GM21515 (cell line): ENCODE data around the gene SLC25A21.

Experiments
- ATAC-seq: cut with Tn5 transposase; IDR thresholded peaks from one replicate; pipeline ENCODE4 v1.9.1; 2021; ENCODE audit not compliant: unreplicated experiment

SLC25A21 gene

DNA sequence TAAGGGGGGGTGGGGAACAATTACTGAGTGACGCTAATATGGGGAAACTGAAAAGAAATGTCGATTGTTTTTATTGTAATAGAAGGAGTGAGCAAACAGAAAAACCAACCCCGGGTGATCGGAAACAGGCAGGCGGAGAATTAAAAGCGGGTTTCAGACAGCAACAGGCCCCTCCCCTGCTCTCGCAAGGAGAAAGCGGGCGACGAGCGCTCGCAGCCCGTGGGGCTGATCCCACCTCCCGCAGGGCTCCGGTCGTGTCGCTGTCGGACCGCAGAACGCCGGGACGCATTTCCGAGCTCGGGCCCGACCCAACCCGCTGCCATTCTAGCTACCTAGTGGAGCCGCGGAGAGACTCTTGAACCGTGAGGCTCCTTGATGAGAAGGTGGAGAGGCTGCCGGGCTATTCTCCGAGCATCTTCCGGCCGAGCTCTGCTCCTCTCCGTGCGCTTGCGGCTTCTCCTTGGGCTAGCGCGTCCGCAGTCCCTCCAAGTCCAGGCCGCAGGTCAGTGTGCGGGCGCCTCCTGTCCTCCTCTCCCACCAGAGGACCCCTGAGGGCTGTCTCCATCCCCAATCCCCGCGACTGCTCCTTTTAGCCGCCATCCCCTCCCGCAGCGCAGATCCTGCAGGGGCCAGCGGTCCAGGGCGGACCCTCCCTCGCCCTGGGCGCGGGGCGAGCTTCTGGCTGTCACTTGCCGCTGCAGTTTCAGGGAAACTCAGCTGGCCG, 514.8 kb downstream of the SLC25A21 start:
- ATAC-seq = no peak

DNA sequence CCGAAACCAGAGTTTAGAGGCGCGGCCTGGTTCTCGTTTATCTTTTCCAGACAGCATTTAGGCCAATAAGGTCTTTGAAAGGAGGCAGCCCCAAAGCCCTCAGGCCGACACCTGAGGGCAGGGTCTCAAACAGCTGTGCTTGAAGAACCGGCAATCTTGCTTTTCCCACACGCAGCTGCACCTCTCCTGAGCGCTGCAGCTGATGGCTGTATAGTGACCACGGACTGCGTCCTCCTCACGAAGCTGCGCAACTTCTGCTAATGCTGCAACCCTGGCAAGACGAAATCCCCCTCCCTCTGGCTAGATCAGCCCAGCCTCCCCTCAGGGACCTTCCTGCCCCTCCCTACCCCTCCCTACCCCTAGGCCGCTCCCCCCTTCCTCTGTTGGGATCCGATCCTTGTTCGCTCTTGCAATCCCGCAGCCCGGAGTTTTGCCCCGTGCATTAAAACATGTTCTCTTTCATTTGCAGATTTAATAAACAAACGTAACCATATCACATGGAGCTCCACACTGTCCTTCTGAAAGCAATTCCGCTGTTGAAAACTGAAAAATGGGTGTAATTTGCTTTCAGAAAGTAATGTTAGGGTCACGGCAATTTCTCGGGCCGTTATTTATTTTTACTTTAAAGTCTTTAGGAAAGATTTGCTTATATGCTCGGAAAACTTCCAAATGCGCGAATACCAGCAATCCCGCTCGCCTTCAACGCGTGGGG, 515.6 kb downstream of the SLC25A21 start:
- no peak for ATAC-seq

DNA sequence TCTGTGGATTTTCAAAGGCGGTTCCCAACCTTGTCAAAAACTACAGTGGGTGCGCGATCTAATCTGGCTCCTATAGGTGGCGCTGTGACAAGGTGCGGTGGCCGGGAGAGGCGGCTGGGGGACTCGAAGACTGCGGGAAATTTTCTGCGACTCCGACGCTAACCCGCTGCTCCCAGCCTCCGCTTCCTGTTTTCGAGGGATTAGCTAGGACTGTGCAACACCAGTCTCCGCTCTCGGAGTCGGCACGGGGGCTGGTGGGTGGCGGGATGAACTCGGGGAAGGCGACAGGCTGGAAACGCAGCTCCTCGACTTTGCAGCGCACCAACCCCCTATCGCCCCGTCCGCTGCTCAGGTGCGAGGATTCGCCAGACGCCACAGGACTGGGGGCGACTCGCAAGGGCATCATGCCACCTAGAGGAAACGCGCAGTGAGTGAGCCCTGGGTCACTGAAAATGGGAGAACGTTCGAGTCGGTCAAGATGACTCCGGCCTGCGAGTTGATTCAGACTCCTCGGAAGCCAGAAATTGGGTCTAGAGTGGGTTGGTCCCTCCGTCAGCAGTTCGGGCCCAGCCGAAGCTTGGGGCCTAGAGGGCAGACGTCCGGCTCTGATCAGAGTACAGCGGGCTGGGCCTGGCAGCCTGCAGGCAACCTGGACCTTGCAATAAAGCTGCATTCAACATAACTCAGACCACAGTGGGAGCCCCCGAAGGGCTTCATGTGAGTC, 516.3 kb downstream of the SLC25A21 start:
- no peak for ATAC-seq

DNA sequence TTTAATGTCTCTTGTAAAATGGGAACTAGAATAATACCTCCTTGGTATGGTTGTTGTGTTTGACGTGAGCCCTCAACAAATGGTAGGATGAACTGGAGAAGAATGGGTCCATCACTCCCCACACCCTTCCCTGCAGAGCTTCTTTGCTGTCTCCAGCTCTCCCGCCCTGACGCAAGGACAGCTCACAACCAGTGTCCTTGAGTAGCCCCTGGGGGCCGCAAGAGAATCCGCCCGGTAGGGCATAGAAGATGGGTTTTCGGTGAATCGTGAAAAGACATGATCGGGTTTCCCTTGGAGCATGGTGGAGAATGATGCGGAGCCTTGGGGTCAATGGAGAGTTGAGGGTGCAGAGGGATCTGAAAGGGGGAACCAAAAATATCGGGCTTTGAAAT, 516.8 kb downstream of the SLC25A21 start:
- ATAC-seq = no peak

DNA sequence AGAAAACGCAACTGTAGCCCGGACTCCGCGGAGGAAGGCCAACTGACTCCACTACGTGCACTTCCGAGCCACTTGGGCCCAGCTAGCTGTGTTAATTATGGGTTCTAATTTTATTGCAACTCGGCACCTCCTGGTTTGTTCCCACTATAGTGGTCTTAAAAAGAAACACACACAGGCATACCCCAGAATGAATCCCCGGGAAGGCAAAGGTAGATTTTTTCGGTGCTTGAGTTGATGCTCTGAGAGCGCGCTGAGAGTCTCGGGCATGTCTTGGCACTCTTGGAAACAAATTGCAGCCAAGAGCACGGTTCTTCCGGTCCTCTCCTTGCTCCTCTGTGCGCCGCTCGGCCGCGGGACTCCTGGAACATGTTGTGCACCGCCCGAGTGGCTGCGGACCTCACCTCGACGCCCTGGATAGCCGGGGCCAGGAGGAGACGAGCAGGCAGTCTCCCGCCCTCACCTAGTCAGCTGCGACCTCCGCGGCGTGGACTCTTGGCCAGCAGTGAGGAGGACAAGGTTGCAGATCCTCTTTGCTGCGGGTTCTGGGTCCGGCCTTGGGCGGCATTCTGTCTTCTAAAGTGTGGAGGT, 517.5 kb downstream of the SLC25A21 start:
- no peak for ATAC-seq

DNA sequence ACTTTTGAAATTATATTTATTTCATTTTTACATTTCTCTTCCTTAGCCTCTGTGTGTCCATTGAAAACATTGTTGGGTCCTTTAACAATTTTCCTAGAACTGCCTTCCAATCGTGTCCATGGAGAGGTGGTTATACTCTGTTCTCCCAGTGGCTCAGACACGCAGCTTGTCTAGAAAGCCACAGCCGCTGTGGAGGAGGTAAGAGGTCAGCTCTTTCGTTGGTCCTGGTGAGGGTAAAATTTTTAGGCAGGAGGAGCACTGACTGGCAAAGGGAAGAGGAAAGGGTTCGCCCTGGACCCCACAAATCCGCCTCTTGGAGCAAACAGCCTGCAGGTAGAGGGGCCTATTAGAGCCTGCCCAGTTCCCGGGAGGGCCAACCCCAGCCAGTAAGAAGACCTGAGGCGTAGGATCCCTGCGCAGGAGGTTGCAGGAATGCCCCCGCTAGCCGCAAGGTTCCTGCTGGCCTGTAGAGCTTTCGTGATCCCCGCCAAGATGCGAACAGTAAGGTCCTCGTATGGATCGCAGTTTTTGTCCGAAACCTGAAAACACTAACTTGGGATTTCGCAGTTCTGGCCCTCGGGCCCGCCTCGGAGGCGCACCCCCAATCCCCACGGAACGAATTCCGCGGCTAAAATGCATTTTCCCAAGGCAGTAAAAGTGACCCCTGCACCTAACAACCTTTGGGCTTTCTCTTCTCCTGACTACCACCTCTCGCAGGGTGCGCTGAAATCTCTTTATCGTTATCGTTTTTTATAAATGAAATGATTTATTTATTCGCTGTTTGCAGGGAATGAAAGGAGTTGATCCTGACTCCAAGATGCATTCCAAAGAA, 518.2 kb downstream of the SLC25A21 start:
- ATAC-seq = no peak

DNA sequence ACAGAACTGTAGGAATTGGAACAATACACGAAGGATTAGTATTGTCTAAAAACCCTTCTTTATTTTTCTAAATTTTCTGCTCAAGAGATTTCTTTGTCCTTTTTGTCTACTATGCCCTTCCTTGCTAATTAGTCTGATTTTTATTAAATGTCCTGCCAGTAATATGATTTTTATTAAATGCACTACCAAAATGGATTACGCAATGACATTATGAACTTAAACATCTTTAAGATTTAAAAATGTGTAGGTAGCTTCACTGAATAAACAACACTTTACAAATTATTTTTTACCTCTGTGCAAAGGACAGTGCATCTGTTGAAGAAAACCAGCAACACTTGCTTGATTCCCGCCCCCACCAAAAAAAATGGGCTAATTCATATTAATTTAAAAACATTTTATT, 519.0 kb downstream of the SLC25A21 start:
- ATAC-seq = no peak

DNA sequence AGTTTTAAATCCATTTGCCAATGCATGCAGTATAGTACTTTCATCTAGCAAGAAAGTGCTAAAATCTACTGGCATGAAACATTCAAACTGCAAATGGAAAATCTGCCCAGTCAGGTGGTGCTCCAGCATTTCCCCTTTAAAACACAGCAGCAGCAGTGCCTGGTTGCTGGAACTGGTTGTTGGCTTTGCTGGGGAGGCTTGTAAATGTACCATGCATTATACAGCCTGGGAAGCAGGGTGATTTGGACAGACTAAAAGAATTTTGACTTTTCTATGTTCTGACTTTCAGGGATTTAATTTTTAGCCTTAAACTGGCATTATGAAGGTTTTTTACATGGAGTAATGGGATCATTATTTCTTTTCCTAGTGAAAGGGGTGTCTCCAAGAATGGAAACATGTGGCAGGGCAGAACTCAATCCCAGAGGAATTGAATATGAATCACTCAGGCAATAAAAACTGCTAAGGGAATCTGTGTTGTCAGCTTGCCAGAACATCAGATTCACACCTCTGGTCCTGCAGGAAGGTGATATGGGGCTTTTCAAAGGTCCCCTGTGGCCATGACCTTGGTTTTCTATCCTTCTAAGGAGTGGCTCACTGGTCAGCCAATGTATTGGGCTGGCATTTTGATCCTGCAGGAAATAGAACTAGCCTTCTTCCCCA, 519.7 kb downstream of the SLC25A21 start:
- ATAC-seq = no peak

DNA sequence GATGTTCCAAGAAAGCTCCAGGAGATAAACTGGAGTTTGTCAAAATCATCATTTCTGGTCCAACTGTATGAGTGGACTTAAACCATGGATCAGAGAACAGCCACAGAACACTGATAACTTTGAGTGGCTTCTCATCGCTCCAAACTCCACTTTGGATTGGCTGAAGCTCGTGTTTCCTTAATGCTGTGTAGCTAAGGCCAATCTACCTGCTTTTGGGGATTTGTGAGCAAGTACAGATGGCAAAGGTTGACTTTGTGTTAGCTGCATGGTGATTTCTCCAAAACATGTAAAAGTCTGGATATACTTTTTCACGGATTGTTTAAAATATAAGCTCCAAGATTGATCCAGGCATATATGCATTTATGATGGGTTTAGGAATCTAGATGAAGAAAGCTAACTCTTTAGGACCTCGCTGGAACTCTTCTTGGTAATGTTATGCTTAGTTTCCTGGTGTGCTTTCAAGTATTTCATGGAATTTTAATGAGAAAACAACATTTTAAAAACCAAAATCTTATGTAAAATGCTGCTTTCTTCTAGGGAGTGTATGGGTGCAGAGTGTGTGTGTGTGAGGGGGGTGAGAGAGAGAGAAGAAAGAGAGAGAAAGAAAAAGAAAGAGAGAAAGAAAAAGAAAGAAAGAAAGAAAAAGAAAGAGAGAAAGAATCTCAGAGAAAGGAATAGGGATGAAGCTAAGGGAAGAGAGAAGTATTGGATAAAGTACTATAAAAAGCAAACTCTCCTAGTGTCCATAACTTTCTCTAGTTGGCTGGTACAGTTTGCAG, 522.3 kb downstream of the SLC25A21 start:
- ATAC-seq = no peak

DNA sequence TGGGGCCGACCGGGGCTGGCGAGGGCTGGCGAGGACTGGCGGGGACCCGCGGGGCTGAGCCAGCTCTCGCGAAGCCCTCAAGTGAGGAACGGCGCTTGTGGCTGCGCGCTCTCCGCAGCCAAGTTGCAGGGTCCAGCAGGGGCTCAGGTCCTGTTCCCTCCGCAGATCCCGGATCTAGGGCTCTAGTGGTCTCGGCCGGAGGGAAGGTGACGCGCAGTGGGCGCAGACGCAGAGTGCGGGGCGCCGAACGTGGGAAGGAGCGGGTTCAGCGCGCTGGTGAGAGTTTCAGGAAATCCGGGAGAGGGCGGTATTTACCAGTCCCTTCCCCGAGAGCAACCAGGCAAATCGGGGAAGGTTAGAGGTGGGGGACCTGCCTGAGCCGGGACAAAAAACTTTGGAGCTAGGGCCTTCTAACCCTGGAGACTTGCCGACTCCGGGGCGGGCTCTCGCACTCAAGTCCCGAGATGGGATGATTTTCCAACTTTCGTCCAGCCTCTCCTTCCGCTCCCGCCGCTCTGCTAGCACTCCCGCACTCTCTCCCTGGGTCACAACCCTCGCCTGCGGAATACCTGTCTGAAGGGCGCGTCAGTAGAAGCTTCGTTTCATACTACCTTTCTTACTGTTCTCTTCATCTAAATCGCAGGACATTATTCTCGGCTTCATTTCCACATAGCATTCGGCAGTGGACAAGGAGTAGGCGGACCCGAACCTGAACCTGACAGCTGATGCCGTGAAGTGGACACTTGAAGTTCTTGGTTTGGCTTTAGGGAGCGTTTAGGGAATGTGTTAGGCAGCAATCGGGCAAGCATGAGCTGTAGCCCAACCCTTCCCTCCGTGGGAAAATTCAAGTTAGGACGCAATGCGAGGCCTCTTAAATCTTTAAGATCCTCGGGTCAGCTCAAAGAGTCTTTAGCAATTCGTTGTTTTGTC, 524.3 kb downstream of the SLC25A21 start:
- ATAC-seq = no peak

DNA sequence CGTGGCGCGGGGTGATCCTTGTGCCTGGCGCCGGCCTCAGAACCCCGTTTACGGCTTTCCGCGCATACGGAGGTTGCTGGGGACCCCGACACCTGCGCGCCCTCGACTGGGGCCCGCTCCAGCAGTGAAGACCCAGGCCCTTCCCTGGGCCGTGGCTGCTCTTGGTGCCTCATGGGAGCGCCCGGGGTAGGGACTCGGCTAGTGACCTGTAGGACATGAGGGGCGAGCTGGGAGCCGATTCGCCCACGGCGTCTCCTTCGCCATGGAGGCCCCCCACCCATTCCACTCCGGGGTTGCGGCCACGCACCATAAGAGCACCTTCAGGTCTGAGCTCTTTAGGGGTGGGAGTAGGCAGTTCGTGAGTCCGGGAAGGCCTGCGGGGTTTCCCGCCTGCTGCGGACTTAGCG, 525.0 kb downstream of the SLC25A21 start:
- ATAC-seq = no peak

DNA sequence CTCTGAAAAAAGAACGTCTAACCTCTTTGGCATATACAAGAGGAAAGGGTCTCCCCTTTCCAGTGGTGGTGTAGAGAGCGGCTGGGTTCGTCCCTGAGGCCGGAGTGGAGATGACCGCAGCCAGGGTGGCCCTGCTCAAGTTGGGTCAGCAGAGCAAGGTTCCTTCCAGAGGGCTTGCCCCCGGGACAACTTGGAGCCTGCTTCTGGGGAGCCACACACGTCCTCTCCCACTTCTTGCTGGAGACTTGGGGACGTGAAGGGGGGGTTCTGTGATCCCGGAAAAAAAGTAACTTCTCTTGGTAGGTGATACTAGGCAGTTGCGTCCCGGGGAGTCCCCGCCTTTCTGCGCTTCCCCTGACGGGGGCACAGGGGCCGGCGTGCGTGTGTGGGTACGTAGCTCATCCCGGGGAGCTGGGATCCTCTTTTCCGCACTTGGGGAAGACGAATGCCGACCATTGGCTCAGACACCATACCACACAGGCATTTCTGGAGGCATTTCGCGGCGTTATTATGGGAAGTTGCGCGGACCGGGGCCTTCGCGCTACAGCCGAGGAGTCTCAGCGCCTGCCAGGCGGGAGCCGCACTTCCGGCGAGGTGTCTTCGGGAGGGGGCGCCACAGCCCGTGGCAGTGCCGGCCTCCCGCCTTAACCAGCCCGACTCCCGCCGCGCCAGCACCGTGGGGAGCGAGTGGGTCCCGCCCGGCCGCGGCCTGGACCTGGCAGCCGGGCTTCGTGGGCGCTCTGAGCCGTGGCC, 525.6 kb downstream of the SLC25A21 start:
- ATAC-seq = no peak

DNA sequence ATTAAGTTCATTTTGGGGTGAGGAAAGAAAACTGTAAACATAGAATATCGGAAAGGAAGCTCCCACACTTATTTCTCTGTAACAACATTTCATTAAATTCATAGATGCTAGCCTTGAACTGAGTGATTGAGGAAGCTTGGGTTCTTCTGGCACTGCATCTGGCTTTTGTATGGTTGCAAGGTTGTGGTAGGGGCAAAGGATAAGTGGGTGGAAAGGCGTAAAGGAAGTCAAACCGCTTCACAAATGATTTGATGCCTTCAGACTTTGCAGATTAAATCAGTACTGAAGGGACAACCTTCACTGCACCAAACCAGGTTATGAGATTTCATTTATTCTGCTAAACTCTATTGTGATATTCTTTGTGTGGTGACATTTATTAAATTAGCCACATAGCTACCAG, 538.8 kb downstream of the SLC25A21 start:
- ATAC-seq = no peak
